BE2C (cell line): ENCODE data around the gene LRRC32.

Source experiments
- DNase-seq: peaks from one replicate; pipeline ENCODE4 v3.0.0-alpha.2; 2020
- H3K27me3 ChIP-seq: fragments of 250-450 bp; sonication (Bioruptor Pico); 2 replicates; pipeline ENCODE4 v1.5.1; 2020; ENCODE audit warnings: mild to moderate bottlenecking
- H3K36me3 ChIP-seq: fragments of 250-450 bp; sonication (Bioruptor Pico); 2 replicates; pipeline ENCODE4 v1.5.1; 2020; ENCODE audit warnings: mild to moderate bottlenecking
- H3K4me1 ChIP-seq: fragments of 250-450 bp; sonication (Bioruptor Pico); 2 replicates; pipeline ENCODE4 v1.5.1; 2020
- H3K4me3 ChIP-seq: 2 replicates; pipeline ENCODE4 v1.5.1; 2011; ENCODE audit warnings: low read depth, low read length
- H3K9me3 ChIP-seq: fragments of 250-450 bp; sonication (Bioruptor Pico); 2 replicates; pipeline ENCODE4 v1.5.1; 2020
- CTCF ChIP-seq: IDR thresholded peaks from 2 replicates; pipeline ENCODE4 v1.5.1; 2012; ENCODE audit warnings: mild to moderate bottlenecking, low read depth, low read length

The LRRC32 gene

GRCh38 chr11:76640501-76640900, 30.0 kb downstream of the LRRC32 start:
- no peaks in the 10 kb centered on the region for H3K4me1 ChIP-seq
- H3K4me3 ChIP-seq: no peak overlapping the region
- H3K9me3 ChIP-seq: no peaks in the 10 kb centered on the region
- H3K36me3 ChIP-seq: no peaks in the 10 kb centered on the region
- TF ChIP-seq CTCF: no peak
- DNase-seq: no peak
- H3K27me3 ChIP-seq: no peaks in the 10 kb centered on the region

- DNase-seq: no peak
- TF ChIP-seq CTCF: no peak
- H3K4me1 ChIP-seq: no peaks in the 10 kb centered on the region
- no peaks in the 10 kb centered on the region for H3K36me3 ChIP-seq
- H3K4me3 ChIP-seq: no peak overlapping the region
- H3K9me3 ChIP-seq: no peaks in the 10 kb centered on the region
- H3K27me3 ChIP-seq: no peaks in the 10 kb centered on the region
These were observed 30.9 kb downstream of the LRRC32 start for GRCh38 chr11:76639621-76640020.

- DNase-seq: no peak
- no peaks in the 10 kb centered on the region for H3K9me3 ChIP-seq
- H3K4me3 ChIP-seq: no peak overlapping the region
- no peak for TF ChIP-seq CTCF
- H3K27me3 ChIP-seq: no peaks in the 10 kb centered on the region
- H3K4me1 ChIP-seq: no peaks in the 10 kb centered on the region
- no peaks in the 10 kb centered on the region for H3K36me3 ChIP-seq
These were observed 32.0 kb downstream of the LRRC32 start for GRCh38 chr11:76638270-76639197.

GRCh38 chr11:76637491-76638269, 32.9 kb downstream of the LRRC32 start:
- Histone ChIP-seq H3K36me3 (no peaks in the 10 kb centered on the region), H3K4me1 (no peaks in the 10 kb centered on the region), H3K4me3 (no peak overlapping the region), H3K27me3 (no peaks in the 10 kb centered on the region), H3K9me3 (no peaks in the 10 kb centered on the region)
- no peak for DNase-seq
- no peak for TF ChIP-seq CTCF

- H3K4me3 ChIP-seq: no peak overlapping the region
- H3K9me3 ChIP-seq: no peaks in the 10 kb centered on the region
- H3K4me1 ChIP-seq: no peaks in the 10 kb centered on the region
- DNase-seq: no peak
- TF ChIP-seq CTCF: no peak
- H3K36me3 ChIP-seq: no peaks in the 10 kb centered on the region
- no peaks in the 10 kb centered on the region for H3K27me3 ChIP-seq
These were observed 33.6 kb downstream of the LRRC32 start for GRCh38 chr11:76636826-76637460.
